SU-DHL-6 (cell line): Measurements from ENCODE around the gene TMEM8B.

Experiments
- EZH2phosphoT487 ChIP-seq: fragments of 200-600 bp; sonication (generic), shearing (Covaris generic); conservative IDR thresholded peaks from 2 replicates; pipeline ENCODE4 v1.6.1; 2018; ENCODE audit warnings: mild to moderate bottlenecking, antibody characterized with exemption, low read length, moderate library complexity, mixed read lengths
- TF ChIP-seq, protein P1 (sequence below): fragments of 200-600 bp; sonication (generic); IDR thresholded peaks from one replicate; pipeline ENCODE4 v1.5.1; 2017; ENCODE audit warnings: antibody characterized with exemption, mild to moderate bottlenecking, low read length, moderate library complexity; ENCODE audit not compliant: insufficient read depth, poor library complexity, severe bottlenecking

DNA sequence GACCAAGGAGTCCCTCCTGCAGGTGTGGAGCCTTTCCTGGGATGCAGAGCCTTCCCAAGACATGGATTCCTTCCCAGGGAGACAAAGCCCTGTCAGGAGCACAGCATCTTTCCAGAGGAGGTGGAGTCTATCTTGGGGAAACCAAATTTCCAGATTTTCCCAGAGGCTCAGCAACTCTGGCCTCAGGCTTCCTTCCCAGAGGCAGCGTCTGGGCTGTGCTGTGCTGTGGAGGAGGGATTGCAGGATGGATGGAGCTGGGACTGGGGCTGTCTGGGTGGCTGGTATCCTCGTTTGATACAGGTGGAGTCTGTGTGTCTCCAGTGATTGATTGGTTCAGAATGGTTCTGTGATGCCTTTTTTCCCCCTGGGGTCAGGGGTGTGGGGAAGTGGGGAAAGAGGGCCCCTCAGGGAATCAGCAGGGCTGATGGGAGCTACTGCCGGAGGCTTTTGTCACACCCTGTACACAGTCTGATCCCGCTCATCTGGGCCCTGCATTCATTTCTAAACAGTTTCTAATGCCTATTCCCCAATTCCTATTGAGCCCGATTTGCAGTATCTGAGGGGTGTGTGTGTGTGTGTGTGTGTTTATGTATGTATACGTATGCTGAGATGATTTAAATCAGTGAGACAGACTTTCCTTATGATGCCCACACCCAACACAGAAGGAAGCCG, 25.2 kb downstream of the TMEM8B start:
- TF ChIP-seq, protein P1, sequence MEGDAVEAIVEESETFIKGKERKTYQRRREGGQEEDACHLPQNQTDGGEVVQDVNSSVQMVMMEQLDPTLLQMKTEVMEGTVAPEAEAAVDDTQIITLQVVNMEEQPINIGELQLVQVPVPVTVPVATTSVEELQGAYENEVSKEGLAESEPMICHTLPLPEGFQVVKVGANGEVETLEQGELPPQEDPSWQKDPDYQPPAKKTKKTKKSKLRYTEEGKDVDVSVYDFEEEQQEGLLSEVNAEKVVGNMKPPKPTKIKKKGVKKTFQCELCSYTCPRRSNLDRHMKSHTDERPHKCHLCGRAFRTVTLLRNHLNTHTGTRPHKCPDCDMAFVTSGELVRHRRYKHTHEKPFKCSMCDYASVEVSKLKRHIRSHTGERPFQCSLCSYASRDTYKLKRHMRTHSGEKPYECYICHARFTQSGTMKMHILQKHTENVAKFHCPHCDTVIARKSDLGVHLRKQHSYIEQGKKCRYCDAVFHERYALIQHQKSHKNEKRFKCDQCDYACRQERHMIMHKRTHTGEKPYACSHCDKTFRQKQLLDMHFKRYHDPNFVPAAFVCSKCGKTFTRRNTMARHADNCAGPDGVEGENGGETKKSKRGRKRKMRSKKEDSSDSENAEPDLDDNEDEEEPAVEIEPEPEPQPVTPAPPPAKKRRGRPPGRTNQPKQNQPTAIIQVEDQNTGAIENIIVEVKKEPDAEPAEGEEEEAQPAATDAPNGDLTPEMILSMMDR, result no peak
- TF ChIP-seq EZH2phosphoT487, result no peak
